Smooth muscle cell (in vitro differentiated cells): ENCODE measurements around the gene ANKRD11. TPM values are rescaled to one million over a fixed set of nuclear protein-coding genes. Genes with fewer than 3 reads are reported as not detected.
"Not testable (repeated sequence)": the region's sequence is repeated elsewhere in the genome, so short reads cannot be mapped to it uniquely, and the experiment has no call there.

Source experiments
- DNase-seq: peaks from one replicate; lab custom pipeline; 2025; ENCODE audit not compliant: unreplicated experiment; lab: John Stamatoyannopoulos, UW
- H2AFZ ChIP-seq: fragments of 200-600 bp; sonication (generic); 2 replicates; pipeline ENCODE4 v1.6.0; 2016; ENCODE audit warnings: antibody characterized with exemption, low read depth, mild to moderate bottlenecking
- H3F3A ChIP-seq: fragments of 200-600 bp; sonication (generic); 2 replicates; pipeline ENCODE4 v1.6.0; 2017; ENCODE audit warnings: antibody characterized with exemption, low read depth
- H3K27ac ChIP-seq: fragments of 200-600 bp; sonication (generic); 2 replicates; pipeline ENCODE4 v1.5.1; 2016; ENCODE audit warnings: low read depth, mild to moderate bottlenecking
- H3K27me3 ChIP-seq: fragments of 200-600 bp; sonication (generic); 2 replicates; pipeline ENCODE4 v1.6.1; 2016; ENCODE audit warnings: low read depth, mild to moderate bottlenecking
- H3K36me3 ChIP-seq: fragments of 200-600 bp; sonication (generic); 2 replicates; pipeline ENCODE4 v1.5.1; 2016; ENCODE audit warnings: low read depth
- H3K4me1 ChIP-seq: fragments of 200-600 bp; sonication (generic); 2 replicates; pipeline ENCODE4 v1.5.1; 2016; ENCODE audit warnings: low read depth
- H3K4me2 ChIP-seq: fragments of 200-600 bp; sonication (generic); 2 replicates; pipeline ENCODE4 v1.6.0; 2016; ENCODE audit warnings: mild to moderate bottlenecking
- H3K4me3 ChIP-seq: fragments of 200-600 bp; sonication (generic); 2 replicates; pipeline ENCODE4 v1.5.1; 2016; ENCODE audit warnings: mild to moderate bottlenecking
- H3K79me2 ChIP-seq: fragments of 200-600 bp; sonication (generic); 2 replicates; pipeline ENCODE4 v1.6.0; 2016; ENCODE audit warnings: low read depth, mild to moderate bottlenecking
- H3K9ac ChIP-seq: fragments of 200-600 bp; sonication (generic); 2 replicates; pipeline ENCODE4 v1.6.0; 2016; ENCODE audit warnings: low read depth
- H3K9me3 ChIP-seq: fragments of 200-600 bp; sonication (generic); replicated peaks from 2 replicates; pipeline ENCODE4 v1.5.1; 2016; ENCODE audit warnings: low read depth
- H4K20me1 ChIP-seq: fragments of 200-600 bp; sonication (generic); 2 replicates; pipeline ENCODE4 v1.6.0; 2016; ENCODE audit warnings: low read depth
- WGBS: methylation state at CpG from one replicate; pipeline ENCODE4 v1.1.7; 2016; ENCODE audit warnings: low lambda C conversion rate; 5-methylcytosine and 5-hydroxymethylcytosine counted together
- polyA plus RNA-seq: library from polyadenylated mRNA; unstranded; fragments of >200 nt; fragmentation: Nextera tagmentation; extraction: Ambion mirVana; gene quantifications from 2 replicates; pipeline ENCODE4 v1.2.1, GENCODE V29; 2016
- total RNA-seq: library from RNA; depleted of rRNA; stranded (reverse); fragments of >200 nt; gene quantifications from 2 replicates; pipeline ENCODE4 v1.2.3, GENCODE V29; 2014
- TF ChIP-seq, protein P1 (sequence below): fragments of 200-600 bp; sonication (generic); IDR thresholded peaks from 2 replicates; pipeline ENCODE4 v1.5.1; 2017; ENCODE audit warnings: borderline replicate concordance, mild to moderate bottlenecking, antibody characterized with exemption; ENCODE audit not compliant: insufficient read depth, poor library complexity, severe bottlenecking

The ANKRD11 gene
- total and polyA plus RNA-seq, 2 experiments from 2014 or later = 31.5 to 105 TPM

DNA sequence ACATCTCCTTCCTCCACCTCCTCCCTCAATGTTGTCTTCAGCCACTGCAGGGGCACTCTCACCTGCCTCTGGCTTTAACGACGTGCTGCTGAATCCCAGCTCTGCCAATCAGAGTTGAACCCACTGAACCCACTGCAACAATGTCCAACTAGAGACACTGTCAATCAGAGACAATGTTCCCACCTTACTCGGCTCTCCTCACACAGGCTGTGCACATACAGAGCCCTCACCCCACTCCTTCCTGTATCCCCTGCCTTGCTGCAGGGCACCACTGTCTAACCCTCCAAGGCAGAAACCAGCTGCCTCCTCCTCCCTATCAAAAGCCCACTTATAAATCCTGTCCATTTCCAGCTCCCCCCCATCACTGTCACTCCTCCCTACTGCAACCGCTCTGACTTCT, 58.7 kb downstream of the ANKRD11 start:
- 87% methylated on average over 4 of the region's 4 CpGs for WGBS
- Histone ChIP-seq H4K20me1 (peaks cover 94% of the 10 kb centered on the region), H3K9ac (no peak overlapping the region)

GRCh38 chr16:89431158-89431584, 59.2 kb downstream of the ANKRD11 start:
- peak overlapping the region; percentile 15 for H3K9ac ChIP-seq
- peaks cover 94% of the 10 kb centered on the region for H3K79me2 ChIP-seq
- H3K36me3 ChIP-seq = no peaks in the 10 kb centered on the region
- DNase-seq = peak; percentile 16
- H3K4me2 ChIP-seq = peak overlapping the region; percentile 67
- TF ChIP-seq, protein P1, sequence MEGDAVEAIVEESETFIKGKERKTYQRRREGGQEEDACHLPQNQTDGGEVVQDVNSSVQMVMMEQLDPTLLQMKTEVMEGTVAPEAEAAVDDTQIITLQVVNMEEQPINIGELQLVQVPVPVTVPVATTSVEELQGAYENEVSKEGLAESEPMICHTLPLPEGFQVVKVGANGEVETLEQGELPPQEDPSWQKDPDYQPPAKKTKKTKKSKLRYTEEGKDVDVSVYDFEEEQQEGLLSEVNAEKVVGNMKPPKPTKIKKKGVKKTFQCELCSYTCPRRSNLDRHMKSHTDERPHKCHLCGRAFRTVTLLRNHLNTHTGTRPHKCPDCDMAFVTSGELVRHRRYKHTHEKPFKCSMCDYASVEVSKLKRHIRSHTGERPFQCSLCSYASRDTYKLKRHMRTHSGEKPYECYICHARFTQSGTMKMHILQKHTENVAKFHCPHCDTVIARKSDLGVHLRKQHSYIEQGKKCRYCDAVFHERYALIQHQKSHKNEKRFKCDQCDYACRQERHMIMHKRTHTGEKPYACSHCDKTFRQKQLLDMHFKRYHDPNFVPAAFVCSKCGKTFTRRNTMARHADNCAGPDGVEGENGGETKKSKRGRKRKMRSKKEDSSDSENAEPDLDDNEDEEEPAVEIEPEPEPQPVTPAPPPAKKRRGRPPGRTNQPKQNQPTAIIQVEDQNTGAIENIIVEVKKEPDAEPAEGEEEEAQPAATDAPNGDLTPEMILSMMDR = no peak
- H3K9me3 ChIP-seq = no peaks in the 10 kb centered on the region
- peak overlapping the region; percentile 75 for H3K27ac ChIP-seq
- H3K27me3 ChIP-seq = no peaks in the 10 kb centered on the region
- H3K4me3 ChIP-seq = no peak overlapping the region
- peaks cover 11% of the 10 kb centered on the region for H3F3A ChIP-seq
- no peaks in the 10 kb centered on the region for H3K4me1 ChIP-seq
- H2AFZ ChIP-seq = no peak overlapping the region
- H4K20me1 ChIP-seq = peaks cover 94% of the 10 kb centered on the region
- 36% methylated on average over 12 of the region's 12 CpGs for WGBS

More for the DNA sequence above, 58.7 kb downstream of the ANKRD11 start:
- Histone ChIP-seq H3K4me3 (no peak overlapping the region), H3K4me1 (no peaks in the 10 kb centered on the region), H3K79me2 (peaks cover 94% of the 10 kb centered on the region), H3K27ac (peak overlapping the region; percentile 75), H3K36me3 (no peaks in the 10 kb centered on the region), H3K9me3 (no peaks in the 10 kb centered on the region), H3K27me3 (no peaks in the 10 kb centered on the region), H3F3A (peaks cover 9% of the 10 kb centered on the region), H3K4me2 (peak overlapping the region; percentile 67), H2AFZ (no peak overlapping the region)
- TF ChIP-seq, protein P1 = no peak
- no peak for DNase-seq

GRCh38 chr16:89430436-89431157, 59.8 kb downstream of the ANKRD11 start:
- Histone ChIP-seq H2AFZ (no peak overlapping the region), H3K27me3 (no peaks in the 10 kb centered on the region), H3K27ac (peak overlapping the region; percentile 75), H3K9me3 (no peaks in the 10 kb centered on the region), H3K36me3 (no peaks in the 10 kb centered on the region), H3K4me1 (no peaks in the 10 kb centered on the region), H4K20me1 (peaks cover 94% of the 10 kb centered on the region), H3K4me2 (peak overlapping the region; percentile 67), H3K79me2 (peaks cover 94% of the 10 kb centered on the region), H3K4me3 (no peak overlapping the region), H3K9ac (peak overlapping the region; percentile 15), H3F3A (peaks cover 11% of the 10 kb centered on the region)
- no peak for DNase-seq
- TF ChIP-seq, protein P1 = no peak
- WGBS = 86% methylated on average over 19 of the region's 19 CpGs

DNA sequence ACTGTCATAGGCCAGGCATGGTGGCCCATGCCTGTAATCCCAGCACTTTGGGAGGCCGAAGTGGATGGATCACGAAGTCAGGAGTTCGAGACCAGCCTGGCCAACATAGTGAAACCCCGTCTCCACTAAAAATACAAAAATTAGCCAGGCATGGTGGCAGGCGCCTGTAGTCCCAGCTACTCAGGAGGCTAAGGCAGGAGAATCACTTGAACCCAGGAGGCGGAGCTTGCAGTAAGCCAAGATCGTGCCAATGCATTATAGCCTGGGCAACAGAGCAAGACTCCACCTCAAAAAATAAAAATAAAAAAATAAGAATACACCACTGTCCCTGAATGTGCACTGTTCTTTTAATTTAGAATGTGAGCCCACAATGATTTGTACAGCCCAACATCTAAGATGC, 61.8 kb downstream of the ANKRD11 start:
- Histone ChIP-seq H3K79me2 (peaks cover 94% of the 10 kb centered on the region), H3F3A (peaks cover 16% of the 10 kb centered on the region), H4K20me1 (peaks cover 94% of the 10 kb centered on the region)
- H3K27ac ChIP-seq, H3K4me3 ChIP-seq, H3K9ac ChIP-seq, H3K4me2 ChIP-seq, H3K9me3 ChIP-seq, H3K36me3 ChIP-seq, H3K27me3 ChIP-seq, DNase-seq, H2AFZ ChIP-seq, H3K4me1 ChIP-seq: not testable (repeated sequence)
- WGBS = 98% methylated on average over 7 of the region's 7 CpGs
